ENCODE results near the gene ADAMTS12.
"Not testable (repeated sequence)": the region's sequence is repeated elsewhere in the genome, so short reads cannot be mapped to it uniquely, and the experiment has no call there.

ADAMTS12 gene

DNA sequence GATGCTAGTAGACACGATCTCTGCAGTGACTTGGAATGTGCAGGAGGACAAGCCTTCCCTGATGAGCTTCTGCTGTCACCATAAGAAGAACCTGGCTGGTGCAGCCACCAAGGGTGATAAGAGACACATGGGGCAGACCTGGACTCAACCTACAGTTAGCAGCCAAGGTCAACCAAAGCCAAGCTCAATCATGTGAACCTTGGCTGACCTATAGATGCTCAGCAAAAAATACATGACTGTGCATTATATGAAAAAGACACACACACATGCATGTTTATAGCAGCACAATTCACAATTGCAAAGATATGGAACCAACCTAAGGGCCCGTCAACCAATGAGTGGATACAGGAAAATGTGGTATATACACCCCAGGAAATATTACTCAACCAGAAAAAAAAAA, 364.1 kb downstream of the ADAMTS12 start:
- Histone ChIP-seq H3K9me3 (ENCODE audit: control insufficient read depth, insufficient read depth, low read length) (no peaks in the 10 kb centered on the region), H3K27ac (ENCODE audit: low read depth, low read length) (no peak overlapping the region), H3K36me3 (ENCODE audit: control insufficient read depth, insufficient read depth, low read length) (no peaks in the 10 kb centered on the region), H3K4me3 (ENCODE audit: low read depth, low read length) (no peak overlapping the region), H3K4me1 (ENCODE audit: control insufficient read depth, insufficient read depth, low read length) (no peaks in the 10 kb centered on the region), H3K9ac (ENCODE audit: low read depth, low read length) (no peak overlapping the region), H3K27me3 (ENCODE audit: control insufficient read depth, insufficient read depth, low read length) (no peaks in the 10 kb centered on the region)

GRCh38 chr5:33526755-33527154, 365.0 kb downstream of the ADAMTS12 start:
- Histone ChIP-seq H3K36me3 (ENCODE audit: control insufficient read depth, insufficient read depth, low read length) (no peaks in the 10 kb centered on the region), H3K9ac (ENCODE audit: low read depth, low read length) (no peak overlapping the region), H3K4me1 (ENCODE audit: control insufficient read depth, insufficient read depth, low read length) (no peaks in the 10 kb centered on the region), H3K27ac (ENCODE audit: low read depth, low read length) (no peak overlapping the region), H3K9me3 (ENCODE audit: control insufficient read depth, insufficient read depth, low read length) (no peaks in the 10 kb centered on the region), H3K4me3 (ENCODE audit: low read depth, low read length) (no peak overlapping the region), H3K27me3 (ENCODE audit: control insufficient read depth, insufficient read depth, low read length) (no peaks in the 10 kb centered on the region)

- Histone ChIP-seq H3K4me1 (ENCODE audit: control insufficient read depth, insufficient read depth, low read length) (no peaks in the 10 kb centered on the region), H3K27ac (ENCODE audit: low read depth, low read length) (no peak overlapping the region), H3K4me3 (ENCODE audit: low read depth, low read length) (no peak overlapping the region), H3K9me3 (ENCODE audit: control insufficient read depth, insufficient read depth, low read length) (no peaks in the 10 kb centered on the region), H3K27me3 (ENCODE audit: control insufficient read depth, insufficient read depth, low read length) (no peaks in the 10 kb centered on the region), H3K36me3 (ENCODE audit: control insufficient read depth, insufficient read depth, low read length) (no peaks in the 10 kb centered on the region), H3K9ac (ENCODE audit: low read depth, low read length) (no peak overlapping the region)
Observed at GRCh38 chr5:33524476-33524875, 367.3 kb downstream of the ADAMTS12 start.

GRCh38 chr5:33523208-33523771, 368.5 kb downstream of the ADAMTS12 start:
- Histone ChIP-seq H3K9ac (ENCODE audit: low read depth, low read length) (no peak overlapping the region), H3K4me3 (ENCODE audit: low read depth, low read length) (no peak overlapping the region), H3K27ac (ENCODE audit: low read depth, low read length) (no peak overlapping the region), H3K27me3 (ENCODE audit: control insufficient read depth, insufficient read depth, low read length) (no peaks in the 10 kb centered on the region), H3K9me3 (ENCODE audit: control insufficient read depth, insufficient read depth, low read length) (peaks cover 3% of the 10 kb centered on the region), H3K4me1 (ENCODE audit: control insufficient read depth, insufficient read depth, low read length) (no peaks in the 10 kb centered on the region), H3K36me3 (ENCODE audit: control insufficient read depth, insufficient read depth, low read length) (no peaks in the 10 kb centered on the region)

DNA sequence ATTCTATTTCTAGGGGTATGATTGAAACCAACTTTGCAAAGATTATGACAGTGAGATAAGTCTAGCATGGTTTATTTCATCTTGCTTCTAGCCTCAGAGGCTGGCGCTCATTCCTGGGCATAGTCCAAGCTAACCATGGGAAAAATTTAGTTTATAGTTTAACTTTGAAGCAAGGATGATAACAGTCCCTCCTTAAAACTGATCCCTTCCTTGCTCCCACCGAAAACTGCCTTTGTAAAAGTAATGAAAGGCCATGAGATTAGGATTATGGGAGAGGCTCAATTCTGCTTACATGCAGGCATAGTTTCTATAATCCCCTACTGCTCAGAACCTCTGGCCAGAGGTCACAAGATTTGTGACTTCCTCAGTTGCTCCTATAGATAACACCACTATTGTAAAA, 375.4 kb downstream of the ADAMTS12 start:
- Histone ChIP-seq H3K9me3 (ENCODE audit: control insufficient read depth, insufficient read depth, low read length) (peaks cover 3% of the 10 kb centered on the region), H3K9ac (ENCODE audit: low read depth, low read length) (no peak overlapping the region), H3K4me1 (ENCODE audit: control insufficient read depth, insufficient read depth, low read length) (no peaks in the 10 kb centered on the region), H3K27ac (ENCODE audit: low read depth, low read length) (no peak overlapping the region), H3K27me3 (ENCODE audit: control insufficient read depth, insufficient read depth, low read length) (no peaks in the 10 kb centered on the region), H3K4me3 (ENCODE audit: low read depth, low read length) (no peak overlapping the region), H3K36me3 (ENCODE audit: control insufficient read depth, insufficient read depth, low read length) (no peaks in the 10 kb centered on the region)

GRCh38 chr5:33515366-33515765, 376.4 kb downstream of the ADAMTS12 start:
- not testable (repeated sequence) for H3K27ac ChIP-seq (ENCODE audit: low read depth, low read length); H3K36me3 ChIP-seq (ENCODE audit: control insufficient read depth, insufficient read depth, low read length); H3K27me3 ChIP-seq (ENCODE audit: control insufficient read depth, insufficient read depth, low read length); H3K9ac ChIP-seq (ENCODE audit: low read depth, low read length); H3K4me3 ChIP-seq (ENCODE audit: low read depth, low read length); H3K4me1 ChIP-seq (ENCODE audit: control insufficient read depth, insufficient read depth, low read length); H3K9me3 ChIP-seq (ENCODE audit: control insufficient read depth, insufficient read depth, low read length)

GRCh38 chr5:33513462-33514185, 378.2 kb downstream of the ADAMTS12 start:
- H3K9me3 ChIP-seq (ENCODE audit: control insufficient read depth, insufficient read depth, low read length), result no peaks in the 10 kb centered on the region
- H3K36me3 ChIP-seq (ENCODE audit: control insufficient read depth, insufficient read depth, low read length), result no peaks in the 10 kb centered on the region
- H3K4me3 ChIP-seq (ENCODE audit: low read depth, low read length), result no peak overlapping the region
- H3K27ac ChIP-seq (ENCODE audit: low read depth, low read length), result no peak overlapping the region
- H3K4me1 ChIP-seq (ENCODE audit: control insufficient read depth, insufficient read depth, low read length), result no peaks in the 10 kb centered on the region
- no peaks in the 10 kb centered on the region for H3K27me3 ChIP-seq (ENCODE audit: control insufficient read depth, insufficient read depth, low read length)
- no peak overlapping the region for H3K9ac ChIP-seq (ENCODE audit: low read depth, low read length)

DNA sequence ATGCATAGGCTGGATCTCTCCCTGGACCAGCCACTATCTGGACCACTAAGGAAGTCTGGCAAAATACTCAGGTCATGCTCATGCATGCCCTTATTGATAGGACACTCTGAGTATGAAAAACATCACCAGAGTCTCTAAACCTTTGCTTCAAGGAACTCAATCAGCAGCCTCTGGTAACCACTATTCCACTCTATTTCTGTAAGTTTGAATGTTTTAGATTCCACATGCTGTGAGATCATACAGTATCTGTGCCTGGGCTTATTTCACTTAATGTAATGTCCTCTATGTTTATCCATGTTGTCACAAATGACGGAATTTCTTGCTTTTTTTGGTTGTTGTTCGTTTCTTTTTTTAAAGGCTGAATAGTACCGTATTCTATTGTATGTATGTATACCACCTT, 382.8 kb downstream of the ADAMTS12 start:
- Histone ChIP-seq H3K9ac (ENCODE audit: low read depth, low read length) (no peak overlapping the region), H3K4me1 (ENCODE audit: control insufficient read depth, insufficient read depth, low read length) (no peaks in the 10 kb centered on the region), H3K36me3 (ENCODE audit: control insufficient read depth, insufficient read depth, low read length) (no peaks in the 10 kb centered on the region), H3K27ac (ENCODE audit: low read depth, low read length) (no peak overlapping the region), H3K9me3 (ENCODE audit: control insufficient read depth, insufficient read depth, low read length) (no peaks in the 10 kb centered on the region), H3K4me3 (ENCODE audit: low read depth, low read length) (no peak overlapping the region), H3K27me3 (ENCODE audit: control insufficient read depth, insufficient read depth, low read length) (no peaks in the 10 kb centered on the region)

- Histone ChIP-seq H3K27me3 (ENCODE audit: control insufficient read depth, insufficient read depth, low read length) (no peaks in the 10 kb centered on the region), H3K4me1 (ENCODE audit: control insufficient read depth, insufficient read depth, low read length) (no peaks in the 10 kb centered on the region), H3K4me3 (ENCODE audit: low read depth, low read length) (no peak overlapping the region), H3K9ac (ENCODE audit: low read depth, low read length) (no peak overlapping the region), H3K27ac (ENCODE audit: low read depth, low read length) (no peak overlapping the region), H3K36me3 (ENCODE audit: control insufficient read depth, insufficient read depth, low read length) (no peaks in the 10 kb centered on the region), H3K9me3 (ENCODE audit: control insufficient read depth, insufficient read depth, low read length) (no peaks in the 10 kb centered on the region)
Observed at GRCh38 chr5:33507426-33507825, 384.4 kb downstream of the ADAMTS12 start.

- no peaks in the 10 kb centered on the region for H3K27me3 ChIP-seq (ENCODE audit: control insufficient read depth, insufficient read depth, low read length)
- no peaks in the 10 kb centered on the region for H3K4me1 ChIP-seq (ENCODE audit: control insufficient read depth, insufficient read depth, low read length)
- no peaks in the 10 kb centered on the region for H3K36me3 ChIP-seq (ENCODE audit: control insufficient read depth, insufficient read depth, low read length)
- H3K4me3 ChIP-seq (ENCODE audit: low read depth, low read length), result no peak overlapping the region
- H3K27ac ChIP-seq (ENCODE audit: low read depth, low read length), result no peak overlapping the region
- no peaks in the 10 kb centered on the region for H3K9me3 ChIP-seq (ENCODE audit: control insufficient read depth, insufficient read depth, low read length)
- H3K9ac ChIP-seq (ENCODE audit: low read depth, low read length), result no peak overlapping the region
Observed at GRCh38 chr5:33504570-33504969, 387.2 kb downstream of the ADAMTS12 start.

- Histone ChIP-seq H3K9ac (ENCODE audit: low read depth, low read length) (no peak overlapping the region), H3K4me1 (ENCODE audit: control insufficient read depth, insufficient read depth, low read length) (no peaks in the 10 kb centered on the region), H3K9me3 (ENCODE audit: control insufficient read depth, insufficient read depth, low read length) (no peaks in the 10 kb centered on the region), H3K4me3 (ENCODE audit: low read depth, low read length) (no peak overlapping the region), H3K36me3 (ENCODE audit: control insufficient read depth, insufficient read depth, low read length) (no peaks in the 10 kb centered on the region), H3K27me3 (ENCODE audit: control insufficient read depth, insufficient read depth, low read length) (no peaks in the 10 kb centered on the region), H3K27ac (ENCODE audit: low read depth, low read length) (no peak overlapping the region)
Observed at GRCh38 chr5:33501899-33502298, 389.9 kb downstream of the ADAMTS12 start.
